ENCODE results near the gene PIEZO2. TPM values are rescaled to one million over a fixed set of nuclear protein-coding genes. Genes with fewer than 3 reads are reported as not detected.

The PIEZO2 gene
- total and polyA plus RNA-seq, 7 donors: 0.03 to 0.64 (median 0.13) TPM

GRCh38 chr18:10798727-10799550 is 350.4 kb downstream of the PIEZO2 start:
- H3K4me1 ChIP-seq: no peaks in the 10 kb centered on the region
- no peaks in the 10 kb centered on the region for H3K36me3 ChIP-seq (ENCODE audit: insufficient read depth in 1 of 2, low read depth in 1 of 2)
- H3K4me3 ChIP-seq: no peak overlapping the region
- ATAC-seq: no peak
- H3K9me3 ChIP-seq: no peaks in the 10 kb centered on the region
- no peak overlapping the region for H3K27ac ChIP-seq
- no peaks in the 10 kb centered on the region for H3K27me3 ChIP-seq (ENCODE audit: insufficient read depth in 3 of 3, low read length in 2 of 3)
- TF ChIP-seq, protein P1, sequence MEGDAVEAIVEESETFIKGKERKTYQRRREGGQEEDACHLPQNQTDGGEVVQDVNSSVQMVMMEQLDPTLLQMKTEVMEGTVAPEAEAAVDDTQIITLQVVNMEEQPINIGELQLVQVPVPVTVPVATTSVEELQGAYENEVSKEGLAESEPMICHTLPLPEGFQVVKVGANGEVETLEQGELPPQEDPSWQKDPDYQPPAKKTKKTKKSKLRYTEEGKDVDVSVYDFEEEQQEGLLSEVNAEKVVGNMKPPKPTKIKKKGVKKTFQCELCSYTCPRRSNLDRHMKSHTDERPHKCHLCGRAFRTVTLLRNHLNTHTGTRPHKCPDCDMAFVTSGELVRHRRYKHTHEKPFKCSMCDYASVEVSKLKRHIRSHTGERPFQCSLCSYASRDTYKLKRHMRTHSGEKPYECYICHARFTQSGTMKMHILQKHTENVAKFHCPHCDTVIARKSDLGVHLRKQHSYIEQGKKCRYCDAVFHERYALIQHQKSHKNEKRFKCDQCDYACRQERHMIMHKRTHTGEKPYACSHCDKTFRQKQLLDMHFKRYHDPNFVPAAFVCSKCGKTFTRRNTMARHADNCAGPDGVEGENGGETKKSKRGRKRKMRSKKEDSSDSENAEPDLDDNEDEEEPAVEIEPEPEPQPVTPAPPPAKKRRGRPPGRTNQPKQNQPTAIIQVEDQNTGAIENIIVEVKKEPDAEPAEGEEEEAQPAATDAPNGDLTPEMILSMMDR (IDR thresholded peaks at IDR 0.05): no peak
- WGBS, 3 donors: 54 to 63% (median 57%) methylated on average over 7 of the region's 7 CpGs
- intact Hi-C loops (cut with DNase I): no loop called here
- DNase-seq: no peak

GRCh38 chr18:10797896-10798295 is 351.5 kb downstream of the PIEZO2 start:
- WGBS, 3 donors: 79 to 86% (median 86%) methylated on average over 1 of the region's 1 CpG
- no peak overlapping the region for H3K4me3 ChIP-seq
- H3K4me1 ChIP-seq: no peaks in the 10 kb centered on the region
- ATAC-seq (no peak), DNase-seq (no peak)
- TF ChIP-seq, protein P1 (IDR thresholded peaks at IDR 0.05): no peak
- H3K27ac ChIP-seq: no peak overlapping the region
- H3K36me3 ChIP-seq (ENCODE audit: insufficient read depth in 1 of 2, low read depth in 1 of 2): no peaks in the 10 kb centered on the region
- intact Hi-C loops (cut with DNase I): no loop called here
- H3K27me3 ChIP-seq (ENCODE audit: insufficient read depth in 3 of 3, low read length in 2 of 3): no peaks in the 10 kb centered on the region
- H3K9me3 ChIP-seq: no peaks in the 10 kb centered on the region

DNA sequence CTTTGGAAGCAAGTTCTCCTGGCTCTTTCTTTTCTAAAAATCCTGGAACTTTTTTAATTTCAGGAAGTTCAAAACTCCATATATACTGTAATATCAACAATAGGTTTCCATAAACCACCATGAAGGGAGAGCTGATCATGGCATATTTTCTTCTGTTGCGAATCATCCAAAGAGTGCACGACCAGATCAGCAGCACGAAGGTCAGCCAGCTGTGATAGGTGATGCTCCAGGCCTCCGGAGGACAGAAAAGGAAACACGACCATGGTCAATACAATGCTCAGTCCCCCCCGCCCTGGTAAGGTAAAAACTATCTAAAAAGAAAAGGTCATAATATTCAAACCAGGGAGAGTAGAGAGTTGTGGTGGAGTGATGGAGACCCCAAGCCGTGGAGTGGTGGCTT is 354.6 kb downstream of the PIEZO2 start:
- DNase-seq (no peak), ATAC-seq (no peak)

GRCh38 chr18:10793730-10794370 is 355.5 kb downstream of the PIEZO2 start:
- no peak overlapping the region for H3K27ac ChIP-seq
- H3K9me3 ChIP-seq: no peaks in the 10 kb centered on the region
- WGBS, 3 donors: 81 to 87% (median 85%) methylated on average over 4 of the region's 4 CpGs
- TF ChIP-seq, protein P1 (IDR thresholded peaks at IDR 0.05): no peak
- H3K4me1 ChIP-seq: no peaks in the 10 kb centered on the region
- no peak overlapping the region for H3K4me3 ChIP-seq
- ATAC-seq (no peak), DNase-seq (no peak)
- intact Hi-C loops (cut with DNase I): no loop called here
- no peaks in the 10 kb centered on the region for H3K27me3 ChIP-seq (ENCODE audit: insufficient read depth in 3 of 3, low read length in 2 of 3)
- no peaks in the 10 kb centered on the region for H3K36me3 ChIP-seq (ENCODE audit: insufficient read depth in 1 of 2, low read depth in 1 of 2)

More for the DNA sequence above, 354.6 kb downstream of the PIEZO2 start:
- 67 to 71% (median 70%) methylated on average over 7 of the region's 7 CpGs for WGBS, 3 donors
- no peaks in the 10 kb centered on the region for H3K9me3 ChIP-seq
- intact Hi-C loops (cut with DNase I): no loop called here
- H3K4me1 ChIP-seq: no peaks in the 10 kb centered on the region
- H3K27me3 ChIP-seq (ENCODE audit: insufficient read depth in 3 of 3, low read length in 2 of 3): no peaks in the 10 kb centered on the region
- H3K27ac ChIP-seq: no peak overlapping the region
- TF ChIP-seq, protein P1 (IDR thresholded peaks at IDR 0.05): no peak
- no peak overlapping the region for H3K4me3 ChIP-seq
- H3K36me3 ChIP-seq (ENCODE audit: insufficient read depth in 1 of 2, low read depth in 1 of 2): no peaks in the 10 kb centered on the region

Data from psoas muscle (tissue), 8 donors.